T-helper 17 cell (primary cell): ENCODE results near the gene PDPK1. TPM values are rescaled to one million over a fixed set of nuclear protein-coding genes. Genes with fewer than 3 reads are reported as not detected.
A peak's percentile ranks its signal among the peaks of the same experiment; 100 is the strongest.
"Not testable (repeated sequence)": the region's sequence is repeated elsewhere in the genome, so short reads cannot be mapped to it uniquely, and the experiment has no call there.

Experiments used
- ATAC-seq: fragments of 150-1000 bp; cut with Tn5 transposase; 2 replicates; pipeline ENCODE4 v1.10.0; 2021; ENCODE audit warnings: mild to moderate bottlenecking, moderate library complexity
- DNase-seq, 3 donors: peaks; one replicate each; pipeline versions ENCODE4 v3.0.0 to v3.0.0-alpha.2; 2020 to 2021
- H3K9me3 ChIP-seq: one replicate; pipeline ENCODE4 v1.7.0; 2013; ENCODE audit warnings: low read length, mild to moderate bottlenecking; ENCODE audit not compliant: control insufficient read depth, poor library complexity, severe bottlenecking
- H3K27ac Mint-ChIP-seq: one replicate; pipeline ENCODE4 v1.8.0; 2022; ENCODE audit warnings: mild to moderate bottlenecking, moderate library complexity, mixed read lengths
- H3K27me3 Mint-ChIP-seq: one replicate; pipeline ENCODE4 v1.8.0; 2022; ENCODE audit warnings: mixed read lengths
- H3K36me3 Mint-ChIP-seq: one replicate; pipeline ENCODE4 v1.8.0; 2022; ENCODE audit warnings: low read depth, mixed read lengths
- H3K4me1 Mint-ChIP-seq: one replicate; pipeline ENCODE4 v1.8.0; 2022; ENCODE audit warnings: mild to moderate bottlenecking, mixed read lengths
- H3K4me3 Mint-ChIP-seq: one replicate; pipeline ENCODE4 v1.8.0; 2022; ENCODE audit warnings: mild to moderate bottlenecking, moderate library complexity, mixed read lengths
- total RNA-seq, 4 donors: library from RNA in 2 of 4; stranded (reverse) in 2 of 4; gene quantifications; one replicate each; pipeline ENCODE4 v1.2.3 and lab custom pipeline; 2022 to 2026

PDPK1 gene
- total RNA-seq, 2 donors from 2014 or later, result 65.5 to 69.7 TPM

DNA sequence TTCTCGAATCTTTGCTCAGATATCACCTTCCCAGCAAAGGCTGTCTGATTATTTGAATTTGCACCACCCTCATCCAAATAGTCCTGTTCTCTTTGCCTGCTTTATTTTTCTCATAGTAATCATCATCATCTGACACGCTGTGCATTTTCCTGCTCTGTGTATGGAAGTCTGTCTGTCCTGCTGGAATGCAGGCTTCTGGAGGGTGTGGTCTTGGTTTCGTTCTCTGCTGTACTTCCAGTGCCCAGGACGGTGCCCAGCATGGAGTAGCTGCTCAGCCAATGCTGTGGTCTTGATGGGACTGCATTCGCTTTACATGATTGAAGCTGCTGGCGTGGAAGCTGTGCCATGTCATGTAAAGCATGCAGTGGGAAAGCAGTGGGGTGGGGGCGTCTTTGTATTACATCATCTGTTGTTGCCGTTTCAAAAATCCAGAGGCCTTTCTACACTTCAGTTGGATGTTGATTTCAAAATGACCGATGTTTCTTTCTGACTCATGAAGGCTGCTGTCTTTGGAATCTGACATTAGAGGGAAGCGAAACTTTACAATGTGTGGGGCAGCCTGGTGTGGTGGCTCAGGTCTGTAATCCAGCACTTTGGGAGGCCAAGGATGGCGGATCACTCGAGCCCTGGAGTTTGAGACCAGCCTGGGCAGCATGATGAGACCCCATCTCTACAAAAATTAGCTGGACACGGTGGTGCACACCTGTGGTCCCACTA, 17.0 kb downstream of the PDPK1 start:
- not testable (repeated sequence) for DNase-seq

DNA sequence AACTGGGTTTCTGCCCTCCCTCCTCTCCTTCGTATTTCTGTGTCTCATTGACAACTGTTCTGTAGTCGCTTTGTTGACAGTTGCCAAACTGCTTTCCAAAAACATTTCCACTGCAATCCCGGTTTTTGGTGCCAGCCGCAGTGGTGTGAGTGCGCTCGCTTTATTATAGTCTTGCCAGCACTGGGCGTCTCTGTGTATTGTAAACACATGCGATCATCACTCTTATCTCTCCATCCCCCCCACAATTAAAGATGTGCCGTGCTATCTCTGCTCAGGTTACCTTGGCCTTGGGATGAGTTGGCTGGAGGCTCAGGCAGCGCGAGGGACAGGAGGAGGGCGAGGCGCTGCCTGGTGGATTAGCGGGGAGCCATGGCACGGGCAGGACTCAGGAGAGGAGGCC, 19.3 kb downstream of the PDPK1 start:
- H3K27me3 Mint-ChIP-seq, H3K9me3 ChIP-seq, ATAC-seq, H3K27ac Mint-ChIP-seq, H3K4me1 Mint-ChIP-seq, DNase-seq, H3K4me3 Mint-ChIP-seq, H3K36me3 Mint-ChIP-seq: not testable (repeated sequence)

More for the DNA sequence above, 17.0 kb downstream of the PDPK1 start:
- ATAC-seq, H3K4me3 Mint-ChIP-seq, H3K4me1 Mint-ChIP-seq, H3K36me3 Mint-ChIP-seq, H3K9me3 ChIP-seq, H3K27ac Mint-ChIP-seq, H3K27me3 Mint-ChIP-seq: not testable (repeated sequence)

DNA sequence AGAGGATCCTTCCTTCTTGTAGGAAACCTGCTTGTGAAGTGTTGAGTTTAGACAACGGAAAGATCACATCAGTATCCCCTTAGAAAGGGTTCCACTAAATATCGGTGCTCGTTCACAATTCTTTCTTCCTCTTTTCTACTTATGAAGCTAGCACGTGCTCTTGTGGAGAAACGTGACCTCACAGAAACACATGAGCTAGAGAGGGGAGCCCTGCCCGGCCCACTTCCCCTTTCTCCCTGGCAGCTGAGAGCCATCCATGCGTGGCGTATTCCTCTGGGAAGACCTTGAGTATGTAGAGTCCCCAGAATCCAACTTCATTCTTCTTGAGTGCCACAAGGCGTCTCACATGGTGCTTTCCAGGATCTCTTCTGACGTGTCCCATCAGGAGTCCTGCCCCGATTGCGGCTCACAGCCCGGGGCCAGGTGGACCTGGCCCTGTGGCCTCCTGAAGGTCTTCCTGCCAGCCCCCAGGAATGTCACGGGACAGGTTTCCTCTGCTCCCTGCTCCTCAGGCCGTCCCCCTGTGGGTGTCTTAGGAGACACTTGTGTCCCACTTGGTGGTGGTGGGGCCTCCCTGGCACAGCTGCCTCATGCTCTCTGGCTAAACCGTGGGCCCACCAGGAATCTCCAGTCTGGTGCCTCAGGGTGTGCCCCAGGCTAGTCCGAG, 22.4 kb downstream of the PDPK1 start:
- H3K36me3 Mint-ChIP-seq, DNase-seq, H3K27me3 Mint-ChIP-seq, H3K9me3 ChIP-seq, H3K27ac Mint-ChIP-seq, H3K4me1 Mint-ChIP-seq, H3K4me3 Mint-ChIP-seq: not testable (repeated sequence)
- peak; percentile 47 for ATAC-seq

DNA sequence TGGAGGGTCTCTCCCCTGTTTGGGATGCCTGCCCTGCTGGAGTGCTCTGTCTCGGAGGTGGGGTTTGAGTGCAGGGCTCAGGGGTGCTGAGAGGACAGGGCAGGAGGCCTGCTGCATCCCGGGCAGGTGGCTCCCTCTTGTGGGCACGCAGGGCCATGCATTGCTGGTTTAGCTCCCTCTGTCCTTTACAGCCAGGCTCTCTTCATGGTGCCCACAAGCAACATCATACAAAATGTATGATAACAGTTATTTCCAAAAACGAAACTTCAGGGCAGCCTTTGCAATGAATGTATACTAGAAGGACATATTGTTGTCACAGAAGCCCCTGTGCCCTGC, 22.9 kb downstream of the PDPK1 start:
- ATAC-seq (peak; percentile 96), DNase-seq (peak; percentile 26 to 62 (median 51))
- H3K27ac Mint-ChIP-seq, H3K4me3 Mint-ChIP-seq, H3K9me3 ChIP-seq, H3K4me1 Mint-ChIP-seq, H3K36me3 Mint-ChIP-seq, H3K27me3 Mint-ChIP-seq: not testable (repeated sequence)

DNA sequence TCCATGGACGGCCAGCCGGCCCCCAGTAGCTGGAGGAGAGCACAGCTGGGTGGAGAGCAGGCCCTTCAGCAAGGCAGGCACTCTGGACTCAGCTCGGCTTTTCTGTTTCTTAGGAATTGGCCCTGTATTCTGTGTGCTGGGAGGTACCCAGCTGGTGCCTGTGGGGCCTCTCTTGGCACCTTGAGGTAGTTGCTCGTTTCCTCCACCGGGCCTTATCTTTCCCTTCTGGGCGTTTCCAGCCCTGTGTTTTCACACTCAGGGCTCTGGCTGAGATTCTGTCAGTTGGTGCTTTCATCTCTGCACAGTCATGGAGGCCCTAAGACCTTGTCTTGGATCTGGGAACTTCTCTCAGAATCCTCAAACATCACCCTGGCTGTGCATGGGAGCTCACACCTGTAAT, 29.7 kb downstream of the PDPK1 start:
- H3K4me3 Mint-ChIP-seq, H3K36me3 Mint-ChIP-seq, H3K27me3 Mint-ChIP-seq, ATAC-seq, H3K9me3 ChIP-seq, DNase-seq, H3K4me1 Mint-ChIP-seq, H3K27ac Mint-ChIP-seq: not testable (repeated sequence)

DNA sequence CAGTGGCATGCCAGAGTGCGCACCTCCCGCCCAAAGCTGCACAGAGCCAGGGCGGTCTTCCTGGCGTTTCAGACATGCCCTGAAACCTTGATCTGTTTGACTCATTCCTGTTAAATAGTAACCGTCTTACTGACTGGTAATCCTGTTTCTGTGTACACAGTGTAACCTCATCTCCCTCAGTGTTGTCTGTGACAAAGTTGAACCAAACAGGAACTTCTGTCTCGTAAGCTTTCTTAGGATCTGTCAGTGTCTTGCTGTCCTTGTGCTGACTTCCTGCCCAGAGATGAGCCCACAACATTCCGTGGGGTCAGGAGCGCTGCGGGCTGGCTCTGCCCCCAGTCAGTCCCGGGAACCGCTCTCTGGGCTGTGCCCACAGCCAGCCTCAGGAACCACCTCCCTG, 30.8 kb downstream of the PDPK1 start:
- H3K4me1 Mint-ChIP-seq, H3K9me3 ChIP-seq, ATAC-seq, H3K36me3 Mint-ChIP-seq, H3K27ac Mint-ChIP-seq, DNase-seq, H3K27me3 Mint-ChIP-seq, H3K4me3 Mint-ChIP-seq: not testable (repeated sequence)

DNA sequence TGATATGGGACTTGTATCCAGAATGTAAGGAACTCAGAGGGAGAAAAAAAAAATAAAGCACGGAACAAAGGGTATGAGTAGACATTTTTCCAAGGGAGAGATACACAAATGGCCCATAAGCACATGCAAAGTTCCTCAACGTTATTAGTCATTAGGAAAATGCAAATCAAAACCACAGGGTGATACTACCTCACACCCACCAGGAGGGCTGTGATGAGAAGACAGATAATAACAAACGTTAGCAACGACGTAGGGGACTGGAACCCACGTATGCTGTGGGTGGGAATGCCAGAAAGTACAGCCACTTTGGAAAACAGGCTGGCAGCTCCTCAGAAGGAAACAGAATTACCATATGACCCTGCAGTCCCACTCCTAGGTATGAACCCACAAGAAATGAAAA, 34.9 kb downstream of the PDPK1 start:
- not testable (repeated sequence) for H3K4me3 Mint-ChIP-seq, H3K27me3 Mint-ChIP-seq, H3K36me3 Mint-ChIP-seq, H3K4me1 Mint-ChIP-seq, H3K9me3 ChIP-seq, H3K27ac Mint-ChIP-seq, DNase-seq
- ATAC-seq, result peak; percentile 28

DNA sequence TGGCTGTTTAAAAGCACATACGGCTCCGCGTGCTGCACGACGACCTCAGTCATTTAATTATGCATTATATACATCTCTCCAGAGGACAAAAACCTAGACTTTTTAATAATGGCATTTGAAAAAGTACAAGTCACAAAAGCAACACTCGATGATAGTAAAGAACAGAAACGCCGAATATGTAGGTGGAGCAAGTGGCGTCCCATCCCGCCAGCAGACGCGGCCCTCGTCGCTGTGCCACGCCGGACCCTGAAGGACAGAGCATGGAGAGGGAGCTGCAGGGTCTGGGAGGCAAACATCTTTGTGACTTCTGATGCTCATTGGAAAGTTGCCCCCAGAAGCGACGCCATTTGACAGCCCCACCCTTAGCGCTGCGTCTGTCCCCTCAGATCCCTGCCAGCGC, 38.0 kb downstream of the PDPK1 start:
- not testable (repeated sequence) for H3K4me3 Mint-ChIP-seq, H3K9me3 ChIP-seq, H3K27me3 Mint-ChIP-seq, H3K27ac Mint-ChIP-seq, DNase-seq, H3K4me1 Mint-ChIP-seq, ATAC-seq, H3K36me3 Mint-ChIP-seq

DNA sequence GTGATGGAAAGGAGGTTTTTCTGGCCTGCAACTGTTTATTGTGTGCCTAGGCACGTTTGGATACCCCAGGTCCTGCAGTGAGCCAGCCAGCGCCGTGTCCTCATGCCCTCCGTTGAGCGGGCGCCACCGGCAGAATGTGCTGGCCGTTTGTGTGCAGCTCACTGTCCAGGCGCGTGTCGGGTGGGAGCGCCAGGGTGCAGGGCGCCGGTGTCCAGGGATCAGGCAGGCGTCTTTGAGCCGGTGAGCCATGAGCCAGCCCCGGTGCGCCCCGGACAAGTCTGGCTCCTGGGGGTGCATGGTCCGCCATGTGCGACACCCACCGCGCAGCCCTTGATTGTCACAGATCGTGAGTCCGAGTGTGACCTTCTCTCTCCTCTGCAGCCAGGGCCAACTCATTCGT, 39.2 kb downstream of the PDPK1 start:
- DNase-seq, ATAC-seq, H3K9me3 ChIP-seq, H3K4me1 Mint-ChIP-seq, H3K27me3 Mint-ChIP-seq, H3K4me3 Mint-ChIP-seq, H3K27ac Mint-ChIP-seq, H3K36me3 Mint-ChIP-seq: not testable (repeated sequence)

DNA sequence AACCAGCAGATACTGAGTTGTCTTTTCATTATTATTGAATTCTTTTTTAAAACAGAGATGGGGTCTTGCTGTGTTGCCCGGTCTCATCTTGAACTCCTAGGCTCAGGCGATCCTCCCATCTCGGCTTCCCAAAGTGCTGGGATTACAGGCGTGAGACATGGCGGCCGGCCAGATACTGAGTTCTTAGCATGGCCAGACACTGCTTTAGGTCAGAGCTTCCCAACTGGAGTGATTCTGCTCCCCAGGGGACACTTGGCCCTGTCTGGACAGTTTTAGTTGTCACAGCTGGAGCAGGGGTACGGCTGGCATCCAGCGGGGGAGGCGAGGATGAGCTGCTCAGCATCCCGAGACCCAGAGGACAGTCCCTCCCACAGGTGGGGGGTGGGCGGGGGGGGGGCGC, 41.1 kb downstream of the PDPK1 start:
- not testable (repeated sequence) for H3K36me3 Mint-ChIP-seq, H3K9me3 ChIP-seq, H3K27ac Mint-ChIP-seq, DNase-seq, ATAC-seq, H3K27me3 Mint-ChIP-seq, H3K4me1 Mint-ChIP-seq, H3K4me3 Mint-ChIP-seq

DNA sequence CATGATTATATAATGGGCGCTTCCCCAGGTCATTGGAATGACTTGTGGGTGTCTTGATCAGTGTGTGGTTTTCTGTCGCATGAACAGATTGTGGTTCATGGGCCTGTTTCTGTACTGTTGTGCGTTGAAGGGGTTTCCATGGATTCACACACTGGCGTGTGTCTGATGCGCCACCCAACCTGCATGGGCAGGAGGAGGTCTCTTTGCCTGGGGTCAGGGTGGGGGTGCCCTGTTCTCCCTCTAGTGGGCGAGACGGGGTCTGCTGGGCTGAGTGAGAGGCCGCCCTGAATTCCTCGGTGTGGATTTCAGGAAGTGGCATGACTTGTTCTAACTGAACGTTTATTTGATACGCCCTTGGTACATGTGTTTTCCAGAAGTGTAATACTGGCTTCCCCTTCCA, 42.3 kb downstream of the PDPK1 start:
- not testable (repeated sequence) for H3K27ac Mint-ChIP-seq, H3K4me3 Mint-ChIP-seq, H3K4me1 Mint-ChIP-seq, H3K9me3 ChIP-seq, H3K27me3 Mint-ChIP-seq, H3K36me3 Mint-ChIP-seq, DNase-seq
- ATAC-seq, result peak; percentile 64

DNA sequence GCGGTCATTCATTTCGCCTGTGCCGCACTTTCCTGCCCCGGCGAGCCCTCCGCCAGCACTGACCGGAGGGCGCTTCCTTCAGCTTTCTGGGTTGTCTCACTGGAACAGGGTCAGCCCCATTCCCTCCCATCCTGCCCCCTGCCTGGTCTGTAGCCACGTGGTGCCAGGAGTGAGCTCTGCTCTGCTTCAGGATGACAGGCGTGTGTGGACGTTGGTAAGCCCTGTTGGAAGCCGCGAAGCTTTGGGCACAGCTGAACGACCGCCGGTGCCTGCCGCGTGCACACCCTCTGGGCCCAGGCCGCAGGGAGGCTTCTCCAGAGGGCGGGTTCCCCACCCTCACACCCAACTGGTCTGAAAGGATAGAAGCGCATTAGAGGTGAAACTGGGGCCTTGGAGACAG, 43.0 kb downstream of the PDPK1 start:
- ATAC-seq, H3K4me3 Mint-ChIP-seq, H3K4me1 Mint-ChIP-seq, H3K27ac Mint-ChIP-seq, DNase-seq, H3K36me3 Mint-ChIP-seq, H3K27me3 Mint-ChIP-seq, H3K9me3 ChIP-seq: not testable (repeated sequence)

DNA sequence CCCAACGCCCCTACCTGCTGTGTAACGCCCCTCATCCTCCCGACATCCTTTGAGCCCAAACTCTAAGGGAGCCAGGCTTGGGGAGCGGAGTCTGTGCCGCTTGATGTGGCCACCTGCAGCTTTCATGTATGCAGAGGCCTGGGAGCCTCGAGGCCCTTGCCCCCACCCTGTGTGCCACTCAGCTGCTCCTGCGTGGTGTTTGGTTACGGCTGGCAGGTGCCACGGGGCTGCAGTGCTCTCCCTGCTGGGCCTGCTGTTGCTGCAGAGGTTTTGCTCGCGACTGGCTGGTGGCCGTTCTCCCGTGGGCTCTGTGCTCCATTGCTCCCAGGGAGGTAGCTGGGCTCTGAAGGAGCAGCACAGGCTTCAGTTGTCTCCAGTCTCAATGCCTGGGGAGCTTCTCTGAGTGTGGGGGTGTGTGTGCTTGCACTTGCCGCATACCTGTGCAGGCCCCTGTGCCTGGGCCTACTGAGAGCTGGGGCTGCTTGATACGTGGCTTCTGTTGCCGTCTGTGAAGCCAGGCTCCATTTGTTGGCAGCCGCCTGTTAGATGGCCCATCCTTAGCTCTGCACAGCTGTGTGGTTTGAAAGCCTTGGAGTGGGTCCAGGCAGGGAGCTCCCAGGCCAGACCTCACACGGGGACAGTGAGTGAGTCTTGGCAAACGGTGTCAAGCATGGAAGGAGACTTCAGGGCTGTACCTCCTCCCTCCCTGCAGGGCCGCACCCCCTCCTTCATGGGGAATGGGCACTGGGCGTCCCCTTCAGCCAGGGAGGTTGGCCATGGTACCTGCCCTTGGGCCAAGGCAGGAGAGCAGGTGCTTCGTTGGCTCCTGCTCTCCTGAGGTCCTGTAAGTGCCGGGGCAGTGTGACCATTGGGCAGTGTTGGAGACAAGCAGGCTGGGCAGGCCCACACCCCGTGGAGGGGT, 47.2 kb downstream of the PDPK1 start:
- DNase-seq (no peak), ATAC-seq (no peak)
- Mint-ChIP-seq H3K4me1 (peaks cover 2% of the 10 kb centered on the region), H3K4me3 (no peak overlapping the region), H3K36me3 (peaks cover 3% of the 10 kb centered on the region), H3K27me3 (no peaks in the 10 kb centered on the region), H3K27ac (no peak overlapping the region)
- H3K9me3 ChIP-seq, result no peaks in the 10 kb centered on the region
